Measurements from ENCODE around the gene IQCE.
A peak's percentile ranks its signal among the peaks of the same experiment; 100 is the strongest.
"Not testable (repeated sequence)": the region's sequence is repeated elsewhere in the genome, so short reads cannot be mapped to it uniquely, and the experiment has no call there.

IQCE gene

DNA sequence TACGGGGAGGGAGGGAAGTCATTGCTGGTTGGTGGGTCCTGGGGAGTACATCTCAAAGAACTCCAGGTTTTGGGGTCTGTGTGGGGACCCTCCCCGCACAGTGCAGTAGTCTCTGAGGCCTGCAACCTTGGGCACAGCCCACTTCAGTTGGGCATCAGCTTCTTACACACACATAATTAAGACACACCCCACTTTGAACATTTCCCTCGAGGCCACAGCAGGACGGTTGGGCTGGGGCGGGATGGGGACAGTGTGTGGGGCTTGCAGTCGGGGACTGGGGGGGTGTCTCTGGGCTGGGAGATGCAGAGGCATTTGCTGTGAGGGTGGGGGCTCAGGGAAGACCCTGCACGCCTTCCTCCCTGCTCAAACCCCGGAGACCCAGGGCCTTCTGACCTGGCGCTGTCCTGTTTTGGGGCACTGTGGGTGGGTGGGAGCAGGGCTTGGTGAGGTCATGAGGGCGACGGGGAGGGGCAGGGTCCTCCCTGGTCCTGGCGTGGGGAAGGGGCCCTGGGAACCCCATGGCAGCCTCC lies 38.0 kb upstream of the IQCE start:
- DNase-seq (ENCODE audit: low spot score) = no peak

DNA sequence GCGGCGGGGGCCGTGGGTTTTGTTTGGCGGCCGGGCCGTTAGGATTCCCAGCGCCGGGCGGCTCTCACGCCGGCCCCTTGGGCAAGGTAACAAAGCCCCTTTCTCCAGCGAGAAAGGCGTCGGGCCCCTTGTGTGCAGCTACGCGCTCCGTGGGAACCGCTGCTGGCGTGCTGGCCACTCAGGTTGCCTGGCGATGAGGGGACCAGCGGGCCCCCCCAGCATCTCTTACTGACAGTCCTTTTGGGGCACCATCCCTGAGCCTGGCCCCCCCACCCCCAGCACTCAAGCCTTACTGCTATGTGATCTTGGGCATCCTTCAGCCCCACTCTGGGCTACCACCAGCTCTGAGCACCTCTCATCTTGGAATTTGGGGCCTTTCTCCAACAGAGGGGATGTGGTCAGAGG lies 37.4 kb upstream of the IQCE start:
- DNase-seq (ENCODE audit: low spot score) = no peak

DNA sequence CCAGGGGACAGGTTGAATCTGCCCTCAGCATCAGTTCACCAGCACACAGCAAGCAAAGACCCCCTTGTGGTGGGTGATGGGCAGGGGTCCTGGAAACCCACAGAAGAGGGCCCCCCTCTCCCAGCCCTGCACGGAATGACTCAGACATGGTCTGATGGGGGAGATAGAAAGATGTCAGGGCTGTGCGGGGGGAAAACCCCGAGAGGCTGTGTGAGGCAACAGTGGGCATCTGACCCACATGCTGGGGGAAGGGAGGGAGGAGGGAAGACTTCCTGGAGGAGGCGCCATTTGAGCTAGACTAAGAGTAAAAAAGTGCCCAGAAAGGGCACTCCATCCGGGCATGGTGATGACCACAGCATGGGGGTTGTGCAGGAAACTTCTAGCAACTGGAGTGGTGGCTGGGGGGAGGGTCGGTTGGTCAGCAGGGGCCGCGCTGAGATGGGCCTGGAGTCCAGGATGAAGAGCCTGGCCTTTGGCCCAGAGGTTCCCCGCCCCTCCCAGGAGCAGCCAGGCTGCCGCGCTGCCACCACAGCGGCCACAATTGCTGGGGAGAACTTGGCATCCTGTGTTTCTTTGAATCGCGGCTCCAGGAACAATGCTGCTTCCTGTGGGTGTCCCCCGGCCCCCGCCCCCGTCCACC lies 36.7 kb upstream of the IQCE start:
- DNase-seq (ENCODE audit: low spot score) = no peak

DNA sequence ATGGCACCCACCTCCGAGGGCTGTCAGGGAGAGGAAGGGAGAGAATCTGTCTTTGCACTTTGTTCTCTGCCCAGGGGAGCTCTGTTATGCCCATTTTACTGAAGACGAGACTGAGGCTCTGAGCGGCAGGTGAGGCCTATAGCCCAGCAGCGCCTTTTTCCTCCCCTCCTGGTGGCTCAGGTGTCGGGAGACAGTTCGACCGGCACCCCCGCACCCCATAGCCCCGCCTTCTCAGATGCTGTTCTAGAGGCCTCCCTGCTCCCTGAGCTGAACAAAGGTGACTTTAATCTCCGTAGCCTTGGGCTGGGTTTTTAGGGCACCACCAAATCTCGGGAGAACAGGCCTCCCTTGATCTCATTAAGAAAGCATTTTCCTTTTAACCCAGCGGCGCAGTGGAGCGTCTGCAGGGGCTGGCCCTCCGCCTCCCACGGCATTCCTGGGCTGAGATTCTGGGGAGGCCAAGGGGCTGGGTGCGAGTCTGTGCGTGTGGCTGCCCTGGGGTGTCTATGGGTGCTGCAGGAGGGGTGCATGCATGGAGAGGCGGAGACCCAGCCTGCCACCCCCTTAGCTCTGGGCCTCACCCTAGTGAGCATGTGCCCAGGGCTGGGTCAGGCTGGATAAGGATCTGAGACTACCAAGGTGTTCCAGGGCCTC lies 35.9 kb upstream of the IQCE start:
- peak; percentile 59 for DNase-seq (ENCODE audit: low spot score)

DNA sequence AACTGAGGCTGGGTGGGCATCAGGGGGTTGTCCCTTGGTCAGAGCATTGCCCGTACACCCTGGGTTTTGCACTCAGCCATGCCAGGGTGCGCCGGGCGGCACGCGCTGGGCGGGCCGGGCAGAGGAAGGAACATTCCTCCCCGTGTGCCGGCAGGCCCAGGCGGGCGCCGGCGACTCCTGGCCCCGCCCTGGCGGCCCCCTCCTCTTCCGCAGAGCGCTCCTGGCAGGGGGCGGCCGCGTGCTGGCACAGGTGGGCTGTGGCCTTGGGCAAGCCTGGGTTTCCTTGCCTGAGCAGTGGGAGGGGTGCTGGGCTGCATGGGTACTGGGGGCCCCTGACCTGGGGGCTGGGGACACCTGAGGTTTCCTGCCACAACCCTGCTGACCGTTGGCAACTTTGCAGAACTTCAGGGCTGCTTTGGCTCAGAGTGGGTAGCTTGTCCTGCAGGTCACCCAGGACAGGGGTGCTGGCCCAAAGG lies 35.3 kb upstream of the IQCE start:
- no peak for DNase-seq (ENCODE audit: low spot score)

DNA sequence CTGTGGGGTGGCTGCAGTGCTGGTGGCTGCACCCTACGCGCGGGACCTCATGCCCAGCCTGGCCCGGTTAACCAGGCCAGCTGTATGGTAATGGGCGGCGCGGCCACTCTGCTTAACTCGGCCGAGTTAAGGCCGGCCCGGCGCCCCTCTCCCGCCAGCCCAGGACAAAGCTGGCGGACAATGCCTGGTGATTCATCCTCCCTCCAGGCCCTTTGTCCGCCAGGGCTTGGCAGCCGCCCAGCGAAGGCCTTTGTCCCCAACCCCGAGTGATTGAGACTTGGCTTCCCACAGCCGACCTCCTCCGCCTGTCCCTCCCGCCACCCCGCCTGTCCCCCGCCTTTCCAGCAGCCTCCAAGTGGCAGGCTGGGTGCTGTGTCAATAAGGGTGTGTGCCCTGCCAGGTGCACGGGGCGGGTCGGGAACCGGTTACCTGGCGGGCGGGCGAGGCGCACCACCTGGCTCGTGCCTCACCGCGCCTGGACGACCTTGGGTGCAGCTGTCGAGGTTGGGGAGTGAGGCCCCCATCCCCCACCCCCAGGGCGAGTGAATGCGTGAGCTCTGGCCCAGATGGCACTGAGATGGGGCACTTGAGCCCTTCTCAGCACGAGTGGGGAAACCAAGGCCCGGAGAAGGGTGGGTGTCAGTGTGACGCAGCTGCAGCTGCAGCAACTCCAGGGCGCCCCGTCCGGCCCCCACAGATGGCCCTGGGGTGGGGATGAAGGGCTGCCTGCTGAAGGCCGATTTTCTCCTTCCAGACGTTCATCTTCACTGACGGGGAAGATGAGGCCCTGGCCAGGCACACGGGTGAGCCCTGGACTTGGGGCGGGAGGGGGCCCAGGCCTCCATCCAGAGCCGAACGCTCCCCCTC lies 34.6 kb upstream of the IQCE start:
- DNase-seq (ENCODE audit: low spot score) = no peak

DNA sequence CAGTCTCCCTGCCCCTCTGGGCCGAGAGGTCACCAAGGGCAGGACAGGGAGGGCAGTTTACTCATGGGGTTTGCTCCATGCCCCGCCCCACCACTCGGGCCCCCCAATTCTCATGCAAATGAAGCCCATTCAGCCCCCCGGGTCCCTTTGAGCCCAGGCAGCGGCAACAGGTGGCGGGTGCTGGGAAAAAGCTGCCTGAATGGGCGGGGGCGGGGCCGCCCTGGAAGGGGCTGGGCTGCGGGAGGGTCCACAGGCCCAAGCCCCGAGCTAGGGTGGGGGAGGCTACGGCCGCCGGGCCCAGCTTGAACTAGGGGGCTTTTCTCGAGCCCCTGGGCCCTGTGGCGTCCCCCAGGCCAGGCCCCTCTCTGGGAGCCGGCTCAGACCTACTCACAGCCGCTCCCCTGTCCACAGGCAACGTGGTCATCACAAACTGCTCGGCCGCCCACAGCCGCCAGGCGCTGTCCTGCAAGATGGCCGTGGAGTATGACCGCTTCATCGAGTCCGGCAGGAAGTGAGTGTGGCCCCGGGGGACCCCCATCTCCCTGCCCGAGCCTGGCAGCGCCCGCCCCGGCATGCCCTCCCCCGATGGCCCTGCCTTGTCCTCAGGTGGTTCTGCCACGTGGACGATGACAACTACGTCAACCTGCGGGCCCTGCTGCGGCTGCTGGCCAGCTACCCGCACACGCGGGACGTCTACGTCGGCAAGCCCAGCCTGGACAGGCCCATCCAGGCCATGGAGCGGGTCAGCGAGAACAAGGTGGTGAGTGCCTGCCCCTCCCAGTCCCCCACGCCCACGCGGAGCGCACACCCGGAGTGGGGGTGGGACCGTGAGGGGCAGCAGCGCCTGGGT lies 33.7 kb upstream of the IQCE start:
- no peak for DNase-seq (ENCODE audit: low spot score)

DNA sequence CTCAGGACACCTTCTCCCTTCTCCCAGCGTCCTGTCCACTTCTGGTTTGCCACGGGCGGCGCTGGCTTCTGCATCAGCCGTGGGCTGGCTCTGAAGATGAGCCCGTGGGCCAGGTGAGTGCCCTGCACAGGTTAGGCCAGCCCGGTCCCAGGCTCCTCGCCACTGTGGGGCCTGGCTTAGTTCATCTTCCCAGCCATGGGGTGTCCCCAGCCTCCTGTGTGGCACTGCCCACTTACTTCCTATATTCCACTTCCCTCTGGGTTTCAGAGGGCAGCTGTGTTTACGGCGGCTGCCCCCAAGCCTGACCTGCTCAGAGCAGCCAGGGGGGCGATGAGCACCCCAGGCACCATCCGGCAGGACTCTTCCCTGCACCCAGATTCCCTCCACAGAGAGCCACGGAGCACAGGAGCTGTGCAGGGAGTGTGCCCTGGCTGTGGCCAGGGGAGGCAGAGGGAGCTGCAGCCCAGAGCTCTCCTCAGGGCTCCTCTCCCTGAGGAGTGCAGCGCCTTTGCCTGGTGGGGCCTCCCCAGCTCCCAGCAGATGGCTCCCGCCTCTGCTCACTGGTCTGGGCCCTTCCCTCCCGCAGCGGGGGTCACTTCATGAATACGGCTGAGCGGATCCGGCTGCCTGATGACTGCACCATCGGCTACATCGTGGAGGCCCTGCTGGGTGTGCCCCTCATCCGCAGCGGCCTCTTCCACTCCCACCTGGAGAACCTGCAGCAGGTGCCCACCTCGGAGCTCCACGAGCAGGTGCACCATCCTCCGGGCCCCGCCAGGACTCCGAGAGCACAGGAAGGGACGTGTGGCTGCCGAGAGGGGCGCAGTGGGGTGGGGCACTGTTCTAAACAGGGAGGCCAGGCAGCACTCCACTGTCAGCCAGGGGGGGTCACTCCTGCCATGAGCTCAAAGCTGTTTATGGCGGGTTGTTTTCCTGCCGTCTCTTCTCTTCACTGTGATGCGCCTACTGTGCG lies 32.8 kb upstream of the IQCE start:
- no peak for DNase-seq (ENCODE audit: low spot score)

DNA sequence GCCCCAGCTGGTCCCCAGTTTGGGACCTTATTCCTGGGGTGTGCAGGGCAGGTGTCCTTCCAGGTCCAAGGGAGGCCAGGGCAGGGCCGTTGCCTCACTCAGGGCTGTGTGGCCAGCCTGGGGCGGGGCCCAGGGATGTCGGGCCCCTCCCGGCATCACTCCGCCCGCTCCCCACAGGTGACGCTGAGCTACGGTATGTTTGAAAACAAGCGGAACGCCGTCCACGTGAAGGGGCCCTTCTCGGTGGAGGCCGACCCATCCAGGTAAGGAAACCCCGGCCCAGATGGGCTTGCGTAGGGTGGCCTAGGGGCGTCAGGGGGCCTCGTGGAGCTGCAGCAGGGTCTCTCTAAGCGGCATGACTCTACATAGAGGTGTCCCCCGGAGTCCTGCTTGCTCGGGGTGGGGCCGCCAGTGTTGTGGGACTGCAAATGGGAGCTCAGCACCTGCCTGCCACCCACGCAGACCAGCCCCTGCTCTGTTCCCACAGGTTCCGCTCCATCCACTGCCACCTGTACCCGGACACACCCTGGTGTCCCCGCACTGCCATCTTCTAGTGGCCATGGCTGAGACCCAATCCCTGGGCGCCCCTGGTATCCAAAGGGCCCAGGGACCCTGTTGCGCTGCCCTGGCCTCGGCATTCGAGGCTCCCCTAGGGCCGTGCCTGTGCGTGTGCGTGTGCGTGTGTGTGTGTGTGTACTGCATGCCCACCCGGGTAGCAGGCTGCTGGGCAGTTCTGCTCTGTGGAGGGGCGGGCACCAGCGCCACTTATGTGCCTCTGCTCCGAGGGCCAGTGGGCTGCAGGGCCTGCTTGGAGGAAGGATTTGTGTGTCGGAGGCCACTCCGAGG lies 31.9 kb upstream of the IQCE start:
- no peak for DNase-seq (ENCODE audit: low spot score)

DNA sequence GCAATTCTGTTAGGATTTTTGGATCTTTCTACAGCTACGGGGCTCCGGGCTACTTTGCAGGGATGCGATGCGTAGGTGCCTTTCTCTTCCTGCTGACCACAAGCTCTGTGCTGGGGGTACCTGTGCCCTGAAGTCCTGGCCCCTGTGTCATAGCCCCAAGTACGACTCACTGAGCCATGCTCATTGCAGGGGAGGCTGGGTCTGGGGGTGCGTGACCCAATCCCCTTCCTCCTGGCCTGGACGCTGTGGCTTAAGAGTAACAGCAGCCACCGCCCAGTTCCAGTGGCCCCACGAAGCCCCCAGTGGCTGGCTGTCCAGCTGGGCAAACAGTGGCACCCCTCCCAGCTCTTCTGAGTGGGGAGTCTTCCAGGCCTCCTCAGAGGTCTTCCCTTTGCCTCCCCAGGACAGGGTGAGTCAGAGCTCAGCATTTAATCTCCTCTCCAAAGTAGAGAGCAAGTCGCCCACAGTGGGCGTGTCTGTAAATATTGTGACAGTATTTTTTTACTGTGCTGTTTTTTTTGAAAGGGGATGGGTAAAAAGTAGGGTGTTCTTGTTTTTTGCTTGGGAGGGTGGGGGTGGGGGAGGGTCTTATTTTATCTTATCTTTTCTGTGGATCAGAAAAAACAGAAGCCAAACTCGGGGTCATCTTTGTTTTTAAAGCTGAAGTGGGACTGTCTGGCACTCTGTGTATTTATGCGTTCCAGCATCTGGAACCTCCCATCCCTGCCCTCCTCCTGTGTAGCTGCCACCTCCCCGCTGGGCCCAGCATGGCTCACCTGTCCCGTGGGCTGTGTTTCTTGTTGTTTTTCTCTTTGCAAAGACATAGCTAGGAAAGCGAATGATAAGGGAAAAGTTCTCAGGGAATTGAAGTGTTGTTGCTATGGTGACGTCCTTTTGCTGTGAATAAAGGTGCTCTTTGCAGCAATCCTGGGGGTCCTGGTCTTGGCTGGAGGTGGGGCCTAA lies 31.0 kb upstream of the IQCE start:
- DNase-seq (ENCODE audit: low spot score) = peak; percentile 84

DNA sequence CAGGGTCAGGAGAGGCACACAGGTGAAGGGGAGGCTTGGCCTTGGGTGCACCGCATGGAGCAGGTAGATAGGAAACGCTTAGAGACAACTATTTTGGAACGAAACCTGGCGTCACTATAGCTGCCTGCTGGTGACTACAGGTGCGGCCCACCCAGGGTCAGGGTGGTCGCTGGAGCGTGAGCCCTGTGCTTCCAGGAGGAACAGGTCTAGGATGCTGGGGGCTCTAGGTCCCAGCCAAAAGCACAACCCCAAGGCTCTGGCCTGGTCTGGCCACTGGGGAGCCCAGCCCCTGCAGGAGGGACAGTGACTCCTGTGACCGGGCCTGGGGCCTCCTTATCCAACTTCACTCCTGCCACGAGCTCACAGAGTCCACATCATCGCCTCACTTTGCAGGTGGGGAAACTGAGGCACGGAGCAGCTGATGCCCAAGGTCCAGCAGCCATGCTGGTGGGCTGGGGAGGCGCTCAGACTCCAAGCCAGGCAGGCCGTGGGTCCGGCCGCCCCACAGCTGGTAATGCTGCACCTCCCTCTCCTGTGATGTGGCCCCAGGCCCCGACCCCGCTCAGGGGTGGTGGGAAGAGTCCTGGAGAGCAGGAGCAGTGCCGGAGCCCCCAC lies 30.2 kb upstream of the IQCE start:
- no peak for DNase-seq (ENCODE audit: low spot score)

DNA sequence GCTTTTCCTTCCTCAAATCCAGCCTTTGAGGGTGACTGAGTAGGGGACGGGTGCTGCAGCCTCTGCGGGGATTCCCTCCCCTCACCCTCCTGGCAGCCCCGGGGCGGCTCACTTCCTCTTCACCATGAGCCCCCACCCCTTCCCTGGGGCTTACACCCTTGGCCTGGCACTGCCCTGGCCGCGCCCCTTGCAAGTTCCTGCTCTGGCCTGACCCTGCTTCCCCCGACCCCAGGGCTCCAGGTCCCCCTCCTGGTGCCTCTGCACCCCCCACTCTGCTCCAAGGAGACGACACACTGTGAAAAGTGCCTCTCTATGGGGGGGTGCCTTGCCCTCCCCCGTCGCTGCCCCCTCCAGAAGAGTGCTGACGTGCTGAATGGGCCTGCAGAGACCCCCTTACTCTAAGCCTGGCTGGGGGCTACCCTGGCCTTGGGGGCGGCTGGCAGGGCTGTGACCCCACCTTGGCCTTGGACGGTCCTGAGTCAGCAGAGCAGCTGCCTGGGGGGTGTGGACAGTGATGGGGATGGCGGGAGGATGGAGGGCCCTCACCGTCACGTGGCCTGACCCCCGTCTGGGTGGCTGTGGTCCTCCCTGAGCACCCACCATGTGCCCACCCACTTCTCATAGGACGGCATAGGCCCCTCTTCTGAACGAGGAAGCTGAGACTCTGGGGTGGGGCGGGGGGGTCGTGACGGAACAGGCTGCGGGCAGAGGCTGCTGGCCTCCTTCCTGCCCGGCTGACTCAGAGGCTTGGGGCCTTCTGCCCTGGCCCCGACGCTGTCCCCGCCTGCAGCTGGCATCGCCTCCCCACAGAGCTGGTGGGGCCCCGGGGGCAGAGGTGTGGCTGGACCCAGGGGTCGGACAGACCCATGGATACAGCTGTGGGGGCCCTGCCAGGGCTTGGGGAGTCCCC lies 29.4 kb upstream of the IQCE start:
- peak; percentile 90 for DNase-seq (ENCODE audit: low spot score)

DNA sequence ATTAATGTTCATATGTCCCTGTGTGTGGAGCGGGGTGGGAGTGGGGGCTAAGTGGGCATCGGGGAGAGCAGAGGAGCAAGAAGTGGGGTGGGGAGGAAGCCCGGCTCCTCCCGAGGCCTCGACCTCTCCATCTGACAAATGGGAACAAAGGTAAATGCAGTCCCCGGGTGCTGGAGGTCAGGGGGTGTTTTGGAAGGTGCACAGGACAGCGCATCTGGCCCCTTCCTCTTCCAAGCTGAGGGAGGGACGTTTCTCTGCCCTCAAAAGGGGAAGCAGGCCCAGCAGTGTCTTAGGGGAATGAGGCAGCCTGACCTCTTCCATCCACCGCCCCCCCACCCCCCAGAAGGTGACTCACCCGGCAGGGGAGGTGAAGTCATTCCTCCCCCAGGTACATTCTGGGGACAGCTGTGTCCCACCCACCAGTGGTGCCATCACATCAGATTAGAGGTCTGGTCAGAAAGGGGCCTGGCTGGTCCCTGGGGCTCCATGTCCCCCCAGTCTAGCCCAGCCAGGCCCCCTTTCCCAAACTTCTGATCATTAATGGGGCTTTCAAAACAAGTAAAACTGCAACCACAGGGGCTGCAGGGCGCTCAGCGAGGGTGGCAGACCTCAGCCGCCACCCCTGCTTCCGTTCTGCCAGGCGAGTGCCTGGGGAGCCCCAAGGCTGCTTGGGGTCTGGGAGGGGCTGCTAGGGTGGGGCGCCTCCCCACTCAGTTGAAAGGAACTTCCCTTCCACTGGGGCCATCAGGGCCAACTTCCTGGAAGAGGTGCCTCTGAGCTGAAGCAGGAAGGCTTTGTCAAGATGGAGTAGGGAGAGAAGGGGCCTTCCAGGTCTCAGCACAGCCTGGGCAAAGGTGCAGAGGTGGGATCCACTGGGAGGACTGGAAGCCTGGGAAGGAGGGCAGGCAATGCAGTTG lies 28.4 kb upstream of the IQCE start:
- peak; percentile 57 for DNase-seq (ENCODE audit: low spot score)

DNA sequence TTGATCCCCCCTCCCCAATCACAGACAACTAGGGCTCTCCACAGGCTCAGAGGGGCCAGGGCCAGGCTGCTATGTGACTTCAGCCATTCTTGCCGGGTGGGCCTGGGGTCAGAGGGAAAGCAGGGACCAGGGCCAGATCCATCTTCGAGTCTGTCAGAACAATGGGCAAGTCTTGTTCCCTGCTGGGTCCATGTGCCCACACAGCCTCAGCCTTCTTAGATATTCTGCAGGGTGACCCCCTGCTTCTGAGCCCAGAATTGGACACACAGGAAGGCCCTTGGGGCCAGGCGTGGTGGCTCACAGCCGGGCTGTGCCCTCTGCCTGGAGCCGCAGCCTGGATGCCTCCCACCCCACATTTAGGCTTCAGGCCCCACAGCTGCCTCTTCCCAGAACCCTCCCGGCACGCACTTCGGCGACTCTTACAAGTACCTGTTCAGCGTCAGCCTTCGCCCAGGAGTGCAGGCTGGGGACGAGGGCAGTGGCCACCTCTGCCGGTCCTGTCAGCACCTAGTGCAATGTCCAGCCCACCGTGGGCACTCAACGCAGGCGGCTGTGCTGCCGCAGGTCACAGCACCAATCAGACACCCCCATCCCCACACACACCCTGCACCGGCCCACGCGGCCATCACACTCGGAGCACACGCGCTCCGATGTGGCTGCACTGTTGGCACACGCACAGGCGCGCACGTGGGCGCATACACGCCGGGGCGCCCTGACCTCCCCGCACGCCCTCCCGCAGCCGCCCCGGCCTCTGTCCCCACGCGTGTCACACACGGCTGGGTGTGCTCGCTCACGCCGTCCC lies 27.6 kb upstream of the IQCE start:
- DNase-seq (ENCODE audit: low spot score) = not testable (repeated sequence)

DNA sequence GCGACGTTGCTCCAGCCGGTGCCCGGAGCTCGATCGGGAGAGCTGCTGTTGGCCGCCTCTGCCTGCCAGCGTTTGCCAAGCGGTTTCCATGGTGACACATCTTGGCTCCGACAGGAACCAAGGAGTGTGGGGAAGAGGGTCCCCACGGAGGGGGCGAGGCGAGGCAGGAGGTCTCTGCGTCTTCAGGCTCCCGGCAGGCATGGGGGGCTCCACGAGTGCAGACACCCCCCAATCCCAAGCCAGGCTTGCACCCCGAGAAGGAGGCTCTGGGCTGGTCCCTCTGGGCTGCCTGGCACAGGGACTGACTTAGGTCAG lies 27.0 kb upstream of the IQCE start:
- not testable (repeated sequence) for DNase-seq (ENCODE audit: low spot score)

All from GM03348 (cell line).